Hindlimb muscle (tissue), 1 donor: Measurements from ENCODE around the gene YIPF6. TPM values are rescaled to one million over a fixed set of nuclear protein-coding genes. Genes with fewer than 3 reads are reported as not detected.
"Not testable (repeated sequence)": the region's sequence is repeated elsewhere in the genome, so short reads cannot be mapped to it uniquely, and the experiment has no call there.

Experiments
- DNase-seq: peaks from one replicate; pipeline ENCODE4 v3.0.0-alpha.2; 2013
- polyA plus RNA-seq: library from polyadenylated mRNA; unstranded; fragments of 120-200 nt; gene quantifications from one replicate; pipeline ENCODE4 v1.2.1, GENCODE V29; 2013; ENCODE audit not compliant: insufficient read length

Gene YIPF6
- polyA plus RNA-seq, 1 donor: 25.9 TPM

DNA sequence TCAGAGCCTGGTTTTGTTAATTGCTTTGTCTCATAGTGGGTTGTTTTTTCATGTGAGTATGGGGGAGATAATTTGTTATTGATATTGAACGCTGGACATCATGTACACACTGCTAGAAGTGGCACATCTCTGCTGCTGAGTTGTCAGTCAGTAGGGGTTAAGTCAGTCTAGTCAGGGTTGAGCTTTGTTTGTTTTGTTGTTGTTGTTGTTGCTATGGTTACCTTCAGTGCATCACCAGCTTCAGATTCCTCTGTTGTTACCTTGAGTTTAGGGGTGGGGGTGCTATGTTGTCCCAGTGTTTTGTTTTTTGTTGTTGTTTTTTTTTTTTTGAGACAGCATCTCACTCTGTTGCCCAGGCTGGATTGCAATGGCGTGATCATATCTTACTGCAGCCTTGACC lies 9.9 kb downstream of the YIPF6 start:
- no peak for DNase-seq

- DNase-seq: peak; percentile 31
Observed at GRCh38 chrX:68511255-68511654, 12.4 kb downstream of the YIPF6 start.

DNA sequence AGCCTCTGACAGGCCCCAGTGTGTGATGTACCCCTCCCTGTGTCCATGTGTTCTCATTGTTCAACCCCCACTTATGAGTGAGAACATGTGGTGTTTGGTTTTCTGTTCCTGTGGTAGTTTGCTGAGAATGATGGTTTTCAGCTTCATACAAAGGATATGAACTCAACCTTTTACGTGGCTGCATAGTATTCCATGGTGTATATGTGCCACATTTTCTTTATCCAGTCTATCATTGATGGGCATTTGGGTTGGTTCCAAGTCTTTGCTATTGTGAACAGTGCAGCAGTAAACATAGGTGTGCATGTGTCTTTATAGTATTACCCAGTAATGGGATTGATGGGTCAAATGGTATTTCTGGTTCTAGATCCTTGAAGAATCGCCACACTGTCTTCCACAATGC lies 25.8 kb downstream of the YIPF6 start:
- not testable (repeated sequence) for DNase-seq

- no peak for DNase-seq
Observed at GRCh38 chrX:68532831-68533533, 34.1 kb downstream of the YIPF6 start.

DNA sequence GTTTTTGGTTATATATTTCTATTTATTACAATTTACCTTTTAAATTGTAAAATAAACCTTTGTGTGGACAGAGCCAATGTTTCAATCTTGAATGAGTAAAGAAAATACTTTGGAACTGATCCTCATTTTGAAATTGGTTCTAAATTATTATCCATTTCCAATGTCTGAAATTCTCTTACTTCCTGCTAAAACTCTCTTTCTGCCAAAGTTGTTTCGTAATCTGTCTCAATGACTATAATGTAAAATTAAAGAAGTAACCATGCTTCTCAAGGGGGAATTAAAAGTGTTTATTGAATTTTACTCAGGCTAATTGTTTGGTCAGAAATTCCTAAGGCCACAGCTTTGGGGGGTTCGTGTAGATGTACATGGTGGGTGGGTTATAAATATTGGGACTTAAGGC lies 34.8 kb downstream of the YIPF6 start:
- no peak for DNase-seq

GRCh38 chrX:68534691-68535090 lies 35.8 kb downstream of the YIPF6 start:
- DNase-seq: no peak

DNA sequence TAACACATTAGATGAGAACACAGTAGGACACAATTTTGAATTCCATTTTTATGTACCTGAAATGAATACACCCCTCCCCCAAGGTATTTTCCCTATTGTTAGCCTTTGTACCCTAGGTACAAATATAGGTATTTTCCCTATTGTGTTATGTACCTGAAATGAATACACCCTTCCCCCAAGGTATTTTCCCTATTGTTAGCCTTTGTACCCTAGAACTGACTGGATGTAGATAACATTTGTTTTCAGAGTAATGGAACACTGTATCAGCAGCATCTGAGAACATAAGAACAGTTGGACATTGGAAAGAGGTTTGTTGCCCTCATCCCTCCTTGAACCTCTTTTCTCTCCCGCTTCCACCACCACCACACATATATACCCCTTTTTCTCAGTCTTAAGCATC lies 37.6 kb downstream of the YIPF6 start:
- DNase-seq: no peak

DNA sequence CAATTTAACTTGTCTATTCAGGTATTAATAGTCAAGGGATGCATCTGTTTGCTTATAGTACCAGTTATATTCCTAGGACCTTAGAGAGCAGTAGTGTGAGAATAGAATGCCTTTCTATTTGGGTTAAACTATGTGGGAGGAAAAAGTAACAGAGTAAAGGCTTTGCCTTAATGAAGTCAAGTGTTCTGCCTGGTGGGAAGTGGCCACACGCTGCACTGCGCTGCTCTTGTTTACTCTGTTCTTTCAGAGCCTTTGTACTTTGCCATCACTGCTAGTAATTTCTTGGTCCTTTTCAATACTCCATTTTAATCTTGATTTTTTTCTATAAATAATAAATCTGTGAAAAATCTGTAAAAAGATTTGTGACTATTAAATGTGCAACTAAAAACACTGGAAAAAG lies 38.0 kb downstream of the YIPF6 start:
- no peak for DNase-seq

- no peak for DNase-seq
Observed at GRCh38 chrX:68550193-68550592, 51.3 kb downstream of the YIPF6 start.

GRCh38 chrX:68556036-68556435 lies 57.2 kb downstream of the YIPF6 start:
- DNase-seq: no peak

- DNase-seq: not testable (repeated sequence)
Observed at GRCh38 chrX:68557126-68557525, 58.3 kb downstream of the YIPF6 start.

GRCh38 chrX:68559905-68560304 lies 61.1 kb downstream of the YIPF6 start:
- DNase-seq: not testable (repeated sequence)

DNA sequence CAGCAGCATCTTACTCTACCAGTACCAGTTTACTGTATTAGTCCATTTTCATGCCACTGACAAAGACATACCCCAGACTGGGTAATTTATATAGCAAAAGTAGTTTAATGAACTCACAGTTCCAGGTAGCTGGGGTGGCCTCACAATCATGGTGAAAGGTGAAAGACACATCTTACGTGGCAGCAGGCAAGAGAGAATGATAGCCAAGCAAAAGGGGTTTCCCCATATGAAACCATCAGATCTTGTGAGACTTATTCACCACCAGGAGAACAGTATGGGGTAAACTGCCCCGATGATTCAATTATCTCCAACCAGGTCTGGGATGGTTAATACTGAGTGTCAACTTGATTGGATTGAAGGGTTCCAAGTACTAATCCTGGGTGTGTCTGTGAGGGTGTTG lies 69.3 kb downstream of the YIPF6 start:
- no peak for DNase-seq

DNA sequence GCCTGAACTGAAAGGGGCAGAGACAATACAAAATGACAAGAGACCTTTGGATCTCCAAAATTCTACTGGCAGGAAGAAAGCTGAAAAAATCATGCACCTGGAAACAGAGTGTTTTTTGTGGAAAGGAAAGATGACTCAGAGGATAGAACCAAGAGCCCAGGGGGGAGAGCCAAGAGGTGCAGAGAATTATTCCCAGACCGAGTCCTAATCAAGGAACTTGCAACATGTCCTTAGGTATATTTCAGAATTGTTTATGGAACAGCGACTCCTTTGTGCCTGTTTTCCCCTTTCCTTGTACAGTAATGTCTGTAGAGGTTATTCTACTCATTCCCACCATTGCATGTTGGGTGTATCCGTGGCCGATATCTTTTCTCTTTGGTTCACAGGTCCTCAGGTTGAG lies 71.7 kb downstream of the YIPF6 start:
- no peak for DNase-seq

DNA sequence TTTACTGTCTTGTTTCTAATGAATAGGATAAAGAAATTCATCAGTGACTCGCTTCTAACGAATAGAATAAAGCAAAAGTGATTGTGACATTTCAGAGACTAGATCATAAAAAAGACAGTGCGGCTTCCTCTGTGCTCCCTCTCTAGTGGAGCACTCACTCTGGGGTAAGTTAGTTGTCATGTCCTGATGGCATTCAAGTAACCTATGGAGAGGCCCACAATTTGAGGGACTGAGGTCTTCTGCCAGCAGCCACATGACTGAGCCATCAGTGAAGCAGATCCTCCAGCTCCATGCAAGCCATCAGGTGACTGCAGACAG lies 72.4 kb downstream of the YIPF6 start:
- no peak for DNase-seq

- DNase-seq: no peak
Observed at GRCh38 chrX:68571610-68572311, 72.9 kb downstream of the YIPF6 start.

GRCh38 chrX:68574240-68574639 lies 75.4 kb downstream of the YIPF6 start:
- DNase-seq: no peak

DNA sequence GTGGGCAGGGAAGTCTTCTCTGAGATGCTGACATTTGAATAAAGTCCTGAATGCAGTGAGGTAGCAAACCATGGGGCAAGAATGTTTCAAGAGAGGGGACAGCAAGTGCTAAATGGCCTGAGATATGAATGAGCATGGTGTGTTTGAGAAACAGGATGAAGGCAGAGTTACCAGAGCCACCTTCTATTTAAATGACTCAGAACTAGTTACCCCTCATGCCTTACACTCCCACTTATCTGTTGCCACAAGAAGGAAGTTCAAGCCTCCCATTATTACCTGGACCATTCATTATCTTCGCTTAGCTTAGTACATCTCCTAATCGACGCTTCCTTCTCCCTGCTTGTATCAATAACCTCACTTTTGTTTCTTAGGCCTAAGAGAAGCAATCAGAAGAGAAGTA lies 81.0 kb downstream of the YIPF6 start:
- no peak for DNase-seq

GRCh38 chrX:68584221-68584620 lies 85.4 kb downstream of the YIPF6 start:
- DNase-seq: no peak

Other genes with a start within 250 kb of the YIPF6 start
- 16.6 TPM for gene OPHN1, start 65.6 kb upstream of the YIPF6 start, polyA plus RNA-seq
- gene STARD8, start 148.6 kb downstream of the YIPF6 start, polyA plus RNA-seq: 25.3 TPM